Measurements from ENCODE around the gene ACKR2.

The ACKR2 gene, protein sequence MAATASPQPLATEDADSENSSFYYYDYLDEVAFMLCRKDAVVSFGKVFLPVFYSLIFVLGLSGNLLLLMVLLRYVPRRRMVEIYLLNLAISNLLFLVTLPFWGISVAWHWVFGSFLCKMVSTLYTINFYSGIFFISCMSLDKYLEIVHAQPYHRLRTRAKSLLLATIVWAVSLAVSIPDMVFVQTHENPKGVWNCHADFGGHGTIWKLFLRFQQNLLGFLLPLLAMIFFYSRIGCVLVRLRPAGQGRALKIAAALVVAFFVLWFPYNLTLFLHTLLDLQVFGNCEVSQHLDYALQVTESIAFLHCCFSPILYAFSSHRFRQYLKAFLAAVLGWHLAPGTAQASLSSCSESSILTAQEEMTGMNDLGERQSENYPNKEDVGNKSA

DNA sequence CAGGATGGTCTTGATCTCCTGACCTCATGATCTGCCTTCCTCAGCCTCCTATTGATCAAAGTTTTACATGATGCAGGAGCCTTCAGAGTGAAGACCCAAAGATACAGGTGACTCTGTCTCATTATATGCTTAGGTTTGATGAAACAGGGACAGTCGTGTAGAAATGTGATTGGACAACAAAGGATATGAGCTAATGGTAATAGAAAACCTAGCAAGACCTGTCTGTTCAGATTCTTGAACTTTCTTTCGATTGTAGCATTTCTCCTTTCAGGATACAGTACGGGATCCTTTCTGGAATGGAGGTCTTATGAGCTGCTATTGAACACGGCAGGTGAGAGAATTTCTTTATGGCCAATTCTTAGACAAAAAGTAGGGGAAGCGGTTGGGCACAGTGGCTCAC is at the start of gene ACKR2:
Gene ACKR2 (plus strand): TSS at position 244 of the 400 bp plus-strand sequence. CDS start 55,058 bp downstream, outside the sequence.
- no peak for DNase-seq

GRCh38 chr3:42762046-42762724 is 47.1 kb upstream of the ACKR2 start:
- no peak for DNase-seq

DNA sequence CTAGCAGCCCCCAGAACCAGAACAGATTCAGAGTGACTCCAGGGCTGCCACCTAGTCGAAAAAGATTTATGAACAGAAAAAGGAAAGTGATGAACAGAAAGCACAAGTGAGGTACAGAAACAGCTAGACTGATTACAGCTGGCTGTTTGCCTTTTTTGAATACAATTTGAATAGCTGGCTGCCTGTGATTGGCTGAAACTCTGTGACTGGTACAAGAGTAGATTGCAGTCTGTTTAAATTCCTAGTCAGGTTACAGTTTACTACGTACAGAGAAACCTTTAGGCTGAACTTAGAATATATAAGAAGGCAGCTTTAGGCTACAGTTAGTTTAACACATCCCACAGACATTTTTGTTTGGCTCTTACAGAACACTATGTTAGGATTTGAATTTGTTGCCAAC is 46.2 kb upstream of the ACKR2 start:
- DNase-seq: no peak

GRCh38 chr3:42764115-42764514 is 45.1 kb upstream of the ACKR2 start:
- DNase-seq: no peak

- DNase-seq: no peak
Observed at GRCh38 chr3:42764561-42765295, 44.5 kb upstream of the ACKR2 start.

GRCh38 chr3:42769477-42770131 is 39.6 kb upstream of the ACKR2 start:
- DNase-seq: no peak

DNA sequence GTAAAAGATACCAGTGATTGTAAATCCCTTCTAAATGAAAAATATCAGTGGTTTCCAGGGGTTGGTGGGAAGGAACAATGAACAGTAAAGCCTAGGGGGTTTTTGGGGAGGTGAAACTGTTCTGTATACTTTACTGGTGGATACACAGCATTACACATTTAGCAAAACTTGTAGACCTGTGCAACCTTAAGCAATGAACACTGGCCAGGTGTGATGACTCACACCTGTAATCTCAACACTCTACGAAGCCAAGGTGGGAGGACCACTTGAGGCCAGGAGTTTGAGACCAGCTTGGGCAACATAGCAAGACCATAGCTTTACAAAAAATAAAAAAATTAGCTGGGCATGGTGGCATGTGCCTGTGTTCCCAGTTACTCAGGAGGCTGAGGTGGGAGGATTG is 38.0 kb upstream of the ACKR2 start:
- DNase-seq: no peak

- peak; percentile 4 for DNase-seq
Observed at GRCh38 chr3:42772670-42773408, 36.4 kb upstream of the ACKR2 start, which contains the start of gene CCDC13. Gene CCDC13, minus strand, starts transcription at chr3:42773253. Its CDS starts 14,908 bp downstream, at chr3:42758345.

- DNase-seq: no peak
Observed at GRCh38 chr3:42773409-42773751, 35.9 kb upstream of the ACKR2 start.

DNA sequence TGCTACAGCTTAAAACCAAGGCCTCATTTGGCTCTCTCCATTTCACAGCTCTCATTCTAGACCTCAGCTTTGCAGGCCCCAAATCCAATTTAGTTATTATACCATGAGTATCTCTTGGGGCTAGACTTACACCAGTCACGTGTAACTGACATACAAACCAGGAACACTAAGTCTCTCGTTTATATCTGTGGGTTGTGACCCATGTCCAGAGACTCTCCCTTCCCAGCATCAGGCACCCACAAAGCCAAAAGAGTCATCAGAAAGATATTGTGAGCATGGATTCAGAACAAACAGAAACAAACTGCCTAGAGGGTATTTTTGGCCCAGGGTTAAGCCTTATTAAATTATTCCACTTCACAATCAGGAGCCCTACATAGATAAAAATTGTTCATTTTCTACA is 30.6 kb upstream of the ACKR2 start:
- no peak for DNase-seq

GRCh38 chr3:42780398-42780797 is 28.8 kb upstream of the ACKR2 start:
- no peak for DNase-seq

DNA sequence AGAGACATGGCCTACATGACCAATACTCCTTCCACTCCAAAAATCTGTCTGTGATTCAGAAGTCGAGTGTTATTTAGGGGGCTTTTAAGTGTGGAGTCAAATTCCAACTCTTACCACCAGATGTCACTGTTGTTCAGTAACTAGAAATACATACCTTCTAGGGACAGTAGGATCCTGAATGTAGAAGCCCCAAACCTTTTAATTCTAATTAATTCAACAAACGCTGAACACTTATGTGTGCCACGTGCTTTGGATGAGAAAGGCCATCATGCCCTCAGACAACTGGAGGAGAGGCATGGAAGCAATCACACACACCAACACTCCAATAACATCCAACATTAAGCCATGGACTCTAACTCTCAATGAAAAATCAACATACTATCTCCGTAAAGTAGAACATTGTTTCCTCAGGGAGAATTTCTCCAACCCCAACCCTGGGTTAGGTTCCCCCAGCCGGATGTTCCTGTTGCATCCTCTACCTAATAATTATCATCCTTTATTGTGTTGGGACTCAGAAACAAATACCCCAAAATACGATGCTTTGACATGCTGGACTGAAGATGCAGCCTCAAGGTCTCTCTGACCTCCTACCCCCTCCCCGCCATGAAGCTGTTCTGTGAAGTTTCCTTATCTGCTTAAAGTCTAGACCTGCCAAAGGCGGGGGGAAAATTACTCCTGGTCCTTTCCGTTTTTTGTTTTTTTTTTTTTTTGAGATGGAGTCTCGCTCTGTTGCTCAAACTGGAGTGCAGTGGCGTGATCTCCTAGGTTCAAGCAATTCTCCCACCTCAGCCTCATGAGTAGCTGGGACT is 28.1 kb upstream of the ACKR2 start:
- DNase-seq: no peak

DNA sequence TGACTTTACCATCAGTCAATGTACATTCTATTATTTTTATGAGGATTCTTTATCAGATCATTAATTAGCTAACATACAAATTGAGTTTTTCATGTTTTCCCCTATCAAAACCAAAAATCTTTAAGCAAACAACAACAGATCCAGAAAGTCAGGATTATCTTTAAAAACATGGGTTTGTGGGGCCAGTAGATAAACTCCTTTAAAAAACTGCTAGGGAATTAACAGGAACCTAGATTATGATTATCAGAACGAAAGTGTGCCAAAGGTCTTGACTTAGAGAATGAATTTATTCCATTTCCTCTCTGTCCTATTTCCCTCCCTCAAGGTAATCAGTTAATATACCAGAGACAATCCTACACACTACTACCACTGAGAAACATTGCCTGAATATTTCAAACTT is 23.0 kb upstream of the ACKR2 start:
- DNase-seq: no peak

GRCh38 chr3:42786631-42787030 is 22.6 kb upstream of the ACKR2 start:
- no peak for DNase-seq

DNA sequence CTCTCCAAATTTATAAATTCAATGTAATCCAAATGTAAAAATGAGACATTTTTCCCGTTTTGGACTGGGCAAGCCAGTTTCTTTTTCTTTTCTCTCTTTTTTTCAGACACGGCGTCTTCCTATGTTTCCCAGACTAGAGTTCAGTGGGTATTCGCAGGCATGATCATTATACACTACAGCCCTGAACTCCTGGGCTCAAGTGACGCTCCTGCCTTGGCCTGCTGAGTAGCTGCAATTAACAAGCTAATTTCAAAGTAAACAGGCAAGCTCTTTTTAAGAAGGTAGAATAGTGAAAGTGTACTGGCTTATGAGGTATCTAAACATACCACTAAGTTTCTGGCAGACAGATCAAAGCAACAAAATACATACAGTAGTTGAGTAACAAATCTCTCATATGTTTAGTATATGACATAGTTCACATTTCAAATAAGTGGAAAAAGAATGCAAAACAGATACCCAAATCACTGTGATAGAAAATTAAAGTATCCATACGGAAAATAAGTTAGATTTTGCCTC is 18.5 kb upstream of the ACKR2 start:
- DNase-seq: no peak

- no peak for DNase-seq
Observed at GRCh38 chr3:42795621-42796181, 13.5 kb upstream of the ACKR2 start.

DNA sequence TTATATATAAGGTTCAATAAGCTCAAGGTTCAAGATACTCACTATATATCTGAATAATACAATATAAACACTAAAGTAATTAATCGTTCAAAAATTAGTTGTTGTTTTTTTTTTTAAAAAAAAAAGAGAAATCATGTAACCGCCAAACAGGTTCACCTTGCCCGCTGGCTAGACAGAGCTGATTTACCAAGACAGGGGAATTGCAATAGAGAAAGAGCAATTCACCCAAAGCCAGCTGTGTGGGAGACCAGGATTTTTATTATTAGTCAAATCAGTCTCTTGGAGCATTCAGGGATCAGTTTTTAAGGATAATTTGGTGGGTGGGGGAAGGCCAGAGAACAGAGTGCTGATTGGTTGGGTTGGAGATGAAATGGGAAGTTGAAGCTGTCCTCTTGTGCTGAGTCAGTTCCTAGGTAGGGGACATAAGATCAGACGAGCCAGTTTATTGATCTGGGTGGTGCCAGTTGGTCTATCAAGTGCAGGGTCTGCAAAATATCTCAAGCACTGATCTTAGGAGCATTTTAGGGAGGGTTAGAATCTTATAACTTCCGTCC is 12.8 kb upstream of the ACKR2 start:
- DNase-seq: no peak

DNA sequence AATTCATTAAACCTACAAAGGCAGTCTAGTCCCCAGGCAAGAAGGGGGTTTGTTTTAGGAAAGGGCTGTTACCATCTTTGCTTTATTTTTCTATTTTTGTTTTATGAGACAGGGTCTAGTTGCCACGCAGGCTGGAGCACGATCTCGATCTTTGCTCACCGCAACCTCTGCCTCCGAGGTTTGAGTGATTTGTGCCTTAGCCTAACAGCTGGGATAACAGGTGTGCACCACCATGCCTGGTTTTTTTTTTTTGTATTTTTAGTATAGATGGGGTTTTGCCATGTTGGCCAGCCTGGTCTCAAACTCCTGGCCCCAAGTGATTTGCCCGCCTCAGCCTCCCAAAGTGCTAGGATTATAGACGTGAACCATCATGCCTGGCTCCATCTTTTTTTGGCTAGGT is 9.9 kb upstream of the ACKR2 start:
- DNase-seq: no peak

DNA sequence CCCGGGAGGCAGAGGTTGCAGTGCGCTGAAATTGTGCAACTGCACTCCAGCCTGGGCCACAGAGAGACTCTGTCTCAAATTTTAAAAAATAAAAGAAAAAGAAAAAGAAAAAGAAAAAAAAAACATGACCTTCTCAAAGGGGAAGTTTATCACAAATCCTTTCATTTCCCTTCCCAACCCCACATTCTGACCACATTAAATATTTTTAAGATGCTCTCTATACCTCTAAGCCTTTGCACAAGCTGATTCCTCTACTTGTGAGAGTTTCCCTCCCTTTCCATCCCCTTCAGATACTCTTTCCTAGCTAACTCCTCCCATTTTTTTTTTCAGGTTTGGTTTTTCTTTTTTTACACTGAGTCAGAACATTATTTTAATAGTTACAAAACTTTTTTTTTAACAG is 9.0 kb upstream of the ACKR2 start:
- DNase-seq: no peak

- no peak for DNase-seq
Observed at GRCh38 chr3:42801048-42801620, 8.1 kb upstream of the ACKR2 start.
